HG02678 (cell line): ENCODE measurements around the gene WBP4.
"Not testable (repeated sequence)": the region's sequence is repeated elsewhere in the genome, so short reads cannot be mapped to it uniquely, and the experiment has no call there.

ENCODE experiments used
- ATAC-seq: cut with Tn5 transposase; IDR thresholded peaks from one replicate; pipeline ENCODE4 v1.9.1; 2021; ENCODE audit warnings: mild to moderate bottlenecking, moderate library complexity; ENCODE audit not compliant: unreplicated experiment

The WBP4 gene

GRCh38 chr13:41042419-41042818 lies 18.9 kb upstream of the WBP4 start:
- ATAC-seq = not testable (repeated sequence)

GRCh38 chr13:41048640-41049039 lies 12.7 kb upstream of the WBP4 start:
- no peak for ATAC-seq

GRCh38 chr13:41049480-41050440 lies 11.5 kb upstream of the WBP4 start:
- no peak for ATAC-seq

GRCh38 chr13:41052441-41052840 lies 8.9 kb upstream of the WBP4 start:
- no peak for ATAC-seq

- ATAC-seq = peak; percentile 71
Observed at GRCh38 chr13:41053384-41053826, 7.9 kb upstream of the WBP4 start.

GRCh38 chr13:41054212-41054877 lies 7.0 kb upstream of the WBP4 start:
- no peak for ATAC-seq

GRCh38 chr13:41054919-41055619 lies 6.2 kb upstream of the WBP4 start:
- ATAC-seq = no peak

- no peak for ATAC-seq
Observed at GRCh38 chr13:41056194-41056593, 5.1 kb upstream of the WBP4 start.

GRCh38 chr13:41056826-41057711 lies 4.2 kb upstream of the WBP4 start:
- ATAC-seq = no peak

GRCh38 chr13:41058295-41059070 lies 2.8 kb upstream of the WBP4 start:
- ATAC-seq = no peak

- no peak for ATAC-seq
Observed at GRCh38 chr13:41059456-41060081, 1.7 kb upstream of the WBP4 start.

- ATAC-seq = peak; percentile 43
Observed at GRCh38 chr13:41060082-41060723, 1.1 kb upstream of the WBP4 start.

GRCh38 chr13:41060724-41061074 lies 610 bp upstream of the WBP4 start:
- peak; percentile 32 for ATAC-seq

GRCh38 chr13:41061914-41062837 lies 867 bp downstream of the WBP4 start:
- peak; percentile 32 for ATAC-seq

- ATAC-seq = no peak
Observed at GRCh38 chr13:41064493-41064892, 3.2 kb downstream of the WBP4 start.

- ATAC-seq = no peak
Observed at GRCh38 chr13:41065078-41065477, 3.8 kb downstream of the WBP4 start.

- no peak for ATAC-seq
Observed at GRCh38 chr13:41074523-41074922, 13.2 kb downstream of the WBP4 start.

- no peak for ATAC-seq
Observed at GRCh38 chr13:41075034-41075433, 13.7 kb downstream of the WBP4 start.
